HepG2 (cell line): ENCODE results near the gene THBS4. TPM values are rescaled to one million over a fixed set of nuclear protein-coding genes. Genes with fewer than 3 reads are reported as not detected.

Experiments
- BHLHE40 ChIP-seq: IDR thresholded peaks from 2 replicates; pipeline ENCODE4 v1.6.1; 2011; ENCODE audit warnings: low read length, improper control_type of control experiment
- BRD4 ChIP-seq: sonication (generic); formaldehyde crosslinking; IDR thresholded peaks from 2 replicates; pipeline ENCODE4 v1.4.0; 2020; ENCODE audit warnings: missing genetic modification reagents
- FOXM1 ChIP-seq: sonication (generic); formaldehyde crosslinking; IDR thresholded peaks from 2 replicates; pipeline ENCODE4 v1.5.0; 2020; ENCODE audit warnings: missing genetic modification reagents
- HNRNPUL1 ChIP-seq: fragments of 200-400 bp; formaldehyde crosslinking; IDR thresholded peaks from 2 replicates; pipeline ENCODE4 v1.6.1; 2017; ENCODE audit warnings: low read depth, mild to moderate bottlenecking, low read length, moderate library complexity
- ISL2 ChIP-seq: sonication (generic); formaldehyde crosslinking; IDR thresholded peaks from 2 replicates; pipeline ENCODE4 v1.5.0; 2020; ENCODE audit warnings: missing genetic modification reagents
- LCORL ChIP-seq, 2 experiments: fragments of 450-650 bp in 1 of 2; sonication (generic) in 1 of 2; formaldehyde crosslinking in 1 of 2; IDR thresholded peaks; 2 replicates each; pipeline versions ENCODE4 v1.5.0 to v1.6.1; 2017 to 2020; ENCODE audit warnings: antibody characterized with exemption in 1 of 2, missing genetic modification reagents in 1 of 2
- PHF8 ChIP-seq: sonication (generic); formaldehyde crosslinking; IDR thresholded peaks from 2 replicates; pipeline ENCODE4 v1.5.0; 2020; ENCODE audit warnings: missing genetic modification reagents
- SETDB1 ChIP-seq: sonication (generic); formaldehyde crosslinking; IDR thresholded peaks from 2 replicates; pipeline ENCODE4 v1.5.1; 2020; ENCODE audit warnings: missing genetic modification reagents, mild to moderate bottlenecking, borderline replicate concordance
- TGIF2 ChIP-seq: IDR thresholded peaks from 2 replicates; pipeline ENCODE4 v1.6.1; 2016; ENCODE audit warnings: control low read depth, missing compliant biosample characterization
- ZFX ChIP-seq: sonication (generic); formaldehyde crosslinking; IDR thresholded peaks from 2 replicates; pipeline ENCODE4 v1.4.0; 2020; ENCODE audit warnings: mild to moderate bottlenecking, low read depth, missing genetic modification reagents, moderate library complexity
- ZMAT3 ChIP-seq: sonication (generic); formaldehyde crosslinking; conservative IDR thresholded peaks from 2 replicates; pipeline ENCODE4 v1.7.0; 2021; ENCODE audit warnings: missing genetic modification reagents
- ZNF12 ChIP-seq: sonication (generic); formaldehyde crosslinking; IDR thresholded peaks from 2 replicates; pipeline ENCODE4 v1.5.0; 2020; ENCODE audit warnings: missing genetic modification reagents
- ZNF550 ChIP-seq: sonication (generic); formaldehyde crosslinking; IDR thresholded peaks from 2 replicates; pipeline ENCODE4 v1.4.0; 2020; ENCODE audit warnings: mild to moderate bottlenecking, missing genetic modification reagents, borderline replicate concordance
- ZNF768 ChIP-seq: sonication (generic); formaldehyde crosslinking; IDR thresholded peaks from 2 replicates; pipeline ENCODE4 v1.4.0; 2020; ENCODE audit warnings: missing genetic modification reagents
- ZNF816 ChIP-seq: sonication (generic); formaldehyde crosslinking; IDR thresholded peaks from 2 replicates; pipeline ENCODE4 v1.8.0; 2022; ENCODE audit warnings: missing genetic modification reagents, mild to moderate bottlenecking, borderline replicate concordance
- polyA plus RNA-seq, 8 experiments: library from polyadenylated mRNA; depleted of rRNA in 3 of 8; stranded (reverse) in 7 of 8; unstranded in 1 of 8; fragments of >200 nt; fragmentation: Illumina TruSeq in 4 of 8; extraction: Trizol in 4 of 8; gene quantifications; 2 replicates each; pipeline versions ENCODE4 v1.2.1 to v1.2.3, GENCODE V29; 2011 to 2016; ENCODE audit warnings: low read depth in 4 of 8, missing spikeins in 1 of 8, mixed read lengths in 1 of 8; ENCODE audit not compliant: insufficient read depth in 1 of 8
- total RNA-seq, 5 experiments: library from RNA; depleted of rRNA; stranded (reverse); fragments of >200 nt; fragmentation: Illumina TruSeq; extraction: Trizol; gene quantifications; 2 replicates each; pipeline ENCODE4 v1.2.3, GENCODE V29; 2016; ENCODE audit warnings: low read depth in 1 of 5
- TF ChIP-seq, protein P1 (sequence below), 2 experiments: sonication (generic) in 1 of 2; formaldehyde crosslinking in 1 of 2; IDR thresholded peaks; 2 replicates each; pipeline versions ENCODE4 v1.4.0 to v1.6.1; 2016 to 2020; ENCODE audit warnings: borderline replicate concordance in 1 of 2, low read depth in 1 of 2, mild to moderate bottlenecking in 1 of 2, missing genetic modification reagents in 1 of 2
- TF ChIP-seq, protein P2 (sequence below): sonication (generic); formaldehyde crosslinking; conservative IDR thresholded peaks from 2 replicates; pipeline ENCODE4 v1.5.0; 2020; ENCODE audit warnings: missing genetic modification reagents
- TF ChIP-seq, protein P3 (sequence below): sonication (generic); formaldehyde crosslinking; IDR thresholded peaks from 2 replicates; pipeline ENCODE4 v1.8.0; 2022; ENCODE audit warnings: missing genetic modification reagents, mild to moderate bottlenecking, moderate library complexity, borderline replicate concordance

The THBS4 gene
- total and polyA plus RNA-seq, 2 of the 13 experiments (the other 11 are each of a cell fraction or from before 2014, with no cell fraction given), result 0.60 to 1.2 TPM

DNA sequence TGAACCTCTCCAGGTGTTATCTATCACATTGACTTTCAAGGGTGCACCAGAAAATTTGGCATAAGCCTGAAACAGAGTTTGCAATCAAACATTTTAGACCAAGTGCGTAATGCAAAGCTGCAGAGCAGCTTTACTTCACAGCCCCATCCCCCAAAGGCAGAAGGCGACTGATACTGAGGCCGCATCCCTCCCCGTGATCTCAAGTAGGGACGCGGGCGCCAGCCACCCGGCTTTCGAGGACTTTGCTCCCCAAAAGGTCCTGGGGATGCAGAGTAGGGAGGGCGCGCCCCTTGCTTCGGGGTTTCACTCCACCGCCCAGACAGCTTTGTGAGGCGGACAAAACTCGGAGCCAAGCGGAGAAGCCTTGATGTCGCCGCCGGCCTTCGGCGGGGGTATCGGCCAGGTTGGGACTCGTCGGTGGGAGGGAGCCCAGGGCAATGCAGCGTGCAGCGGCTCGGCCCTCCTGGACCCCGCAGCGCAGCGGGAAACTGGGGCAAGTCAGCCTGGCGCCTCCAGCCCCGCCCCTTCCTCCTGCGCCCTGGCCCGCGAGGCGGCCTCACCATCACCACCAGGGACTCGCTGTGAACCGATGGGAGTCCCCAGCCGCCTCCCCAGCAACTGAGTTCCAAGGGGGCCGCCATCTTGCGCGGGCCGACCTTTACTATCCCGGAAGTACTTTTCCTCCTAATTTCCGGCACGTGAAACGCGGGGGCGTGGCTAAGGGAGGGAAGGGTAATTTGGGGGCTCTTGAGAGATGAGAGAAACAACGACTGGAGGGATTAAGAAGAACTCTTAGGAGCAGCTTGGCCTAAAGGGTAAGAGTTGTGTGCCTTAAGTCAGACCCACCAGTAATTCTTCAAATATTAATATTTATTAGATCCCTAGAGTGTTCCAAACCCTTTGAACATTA, 44.3 kb upstream of the THBS4 start, which contains the start of gene MTX3 (continued):
- TF ChIP-seq, protein P1, sequence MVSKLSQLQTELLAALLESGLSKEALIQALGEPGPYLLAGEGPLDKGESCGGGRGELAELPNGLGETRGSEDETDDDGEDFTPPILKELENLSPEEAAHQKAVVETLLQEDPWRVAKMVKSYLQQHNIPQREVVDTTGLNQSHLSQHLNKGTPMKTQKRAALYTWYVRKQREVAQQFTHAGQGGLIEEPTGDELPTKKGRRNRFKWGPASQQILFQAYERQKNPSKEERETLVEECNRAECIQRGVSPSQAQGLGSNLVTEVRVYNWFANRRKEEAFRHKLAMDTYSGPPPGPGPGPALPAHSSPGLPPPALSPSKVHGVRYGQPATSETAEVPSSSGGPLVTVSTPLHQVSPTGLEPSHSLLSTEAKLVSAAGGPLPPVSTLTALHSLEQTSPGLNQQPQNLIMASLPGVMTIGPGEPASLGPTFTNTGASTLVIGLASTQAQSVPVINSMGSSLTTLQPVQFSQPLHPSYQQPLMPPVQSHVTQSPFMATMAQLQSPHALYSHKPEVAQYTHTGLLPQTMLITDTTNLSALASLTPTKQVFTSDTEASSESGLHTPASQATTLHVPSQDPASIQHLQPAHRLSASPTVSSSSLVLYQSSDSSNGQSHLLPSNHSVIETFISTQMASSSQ (IDR thresholded peaks at IDR 0.05; ENCODE audit: low read depth), result no peak
- TF ChIP-seq, protein P1 (CRISPR knock-in tag; IDR thresholded peaks at IDR 0.05; ENCODE audit: borderline replicate concordance), result no peak; the same call in 1 of the 2 replicates
- TF ChIP-seq, protein P2, sequence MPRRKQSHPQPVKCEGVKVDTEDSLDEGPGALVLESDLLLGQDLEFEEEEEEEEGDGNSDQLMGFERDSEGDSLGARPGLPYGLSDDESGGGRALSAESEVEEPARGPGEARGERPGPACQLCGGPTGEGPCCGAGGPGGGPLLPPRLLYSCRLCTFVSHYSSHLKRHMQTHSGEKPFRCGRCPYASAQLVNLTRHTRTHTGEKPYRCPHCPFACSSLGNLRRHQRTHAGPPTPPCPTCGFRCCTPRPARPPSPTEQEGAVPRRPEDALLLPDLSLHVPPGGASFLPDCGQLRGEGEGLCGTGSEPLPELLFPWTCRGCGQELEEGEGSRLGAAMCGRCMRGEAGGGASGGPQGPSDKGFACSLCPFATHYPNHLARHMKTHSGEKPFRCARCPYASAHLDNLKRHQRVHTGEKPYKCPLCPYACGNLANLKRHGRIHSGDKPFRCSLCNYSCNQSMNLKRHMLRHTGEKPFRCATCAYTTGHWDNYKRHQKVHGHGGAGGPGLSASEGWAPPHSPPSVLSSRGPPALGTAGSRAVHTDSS (CRISPR knock-in tag), result no peak
- TF ChIP-seq PHF8 (CRISPR knock-in tag) (peak; percentile 97), ZFX (CRISPR knock-in tag) (peak; percentile 95), BHLHE40 (peak; percentile 76), HNRNPUL1 (no peak), ISL2 (CRISPR knock-in tag) (peak; percentile 53; the same call in 1 of the 2 replicates), FOXM1 (CRISPR knock-in tag) (no peak), BRD4 (CRISPR knock-in tag) (no peak; the same call in 1 of the 2 replicates), ZNF550 (peak; percentile 63; the same call in 1 of the 2 replicates), LCORL (IDR thresholded peaks at IDR 0.05) (peak; percentile 87), LCORL (CRISPR knock-in tag; IDR thresholded peaks at IDR 0.05) (peak; percentile 28; the same call in 1 of the 2 replicates), SETDB1 (CRISPR knock-in tag) (peak; percentile 74; the same call in 1 of the 2 replicates), ZNF12 (CRISPR knock-in tag) (0 out of 2 replicates have a peak, but pooled peaks have one; percentile 34), ZNF816 (CRISPR knock-in tag) (peak; percentile 73; the same call in 1 of the 2 replicates), ZMAT3 (CRISPR knock-in tag) (peak; percentile 76), TGIF2 (no peak; the same call in 1 of the 2 replicates), ZNF768 (CRISPR knock-in tag) (peak; percentile 71; the same call in 1 of the 2 replicates)
- TF ChIP-seq, protein P3, sequence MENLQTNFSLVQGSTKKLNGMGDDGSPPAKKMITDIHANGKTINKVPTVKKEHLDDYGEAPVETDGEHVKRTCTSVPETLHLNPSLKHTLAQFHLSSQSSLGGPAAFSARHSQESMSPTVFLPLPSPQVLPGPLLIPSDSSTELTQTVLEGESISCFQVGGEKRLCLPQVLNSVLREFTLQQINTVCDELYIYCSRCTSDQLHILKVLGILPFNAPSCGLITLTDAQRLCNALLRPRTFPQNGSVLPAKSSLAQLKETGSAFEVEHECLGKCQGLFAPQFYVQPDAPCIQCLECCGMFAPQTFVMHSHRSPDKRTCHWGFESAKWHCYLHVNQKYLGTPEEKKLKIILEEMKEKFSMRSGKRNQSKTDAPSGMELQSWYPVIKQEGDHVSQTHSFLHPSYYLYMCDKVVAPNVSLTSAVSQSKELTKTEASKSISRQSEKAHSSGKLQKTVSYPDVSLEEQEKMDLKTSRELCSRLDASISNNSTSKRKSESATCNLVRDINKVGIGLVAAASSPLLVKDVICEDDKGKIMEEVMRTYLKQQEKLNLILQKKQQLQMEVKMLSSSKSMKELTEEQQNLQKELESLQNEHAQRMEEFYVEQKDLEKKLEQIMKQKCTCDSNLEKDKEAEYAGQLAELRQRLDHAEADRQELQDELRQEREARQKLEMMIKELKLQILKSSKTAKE, result no peak
